Activated naive CD4-positive, alpha-beta T cell treated with anti-CD3 and anti-CD28 coated beads, Interleukin-2, amount 50 U/mL, for 24 hours (primary cell): ENCODE results near the gene RETREG1.
A peak's percentile ranks its signal among the peaks of the same experiment; 100 is the strongest.

Experiments used
- H3K27ac Mint-ChIP-seq: one replicate; pipeline ENCODE4 v1.8.0; 2021; ENCODE audit warnings: mild to moderate bottlenecking, mixed read lengths
- H3K27me3 Mint-ChIP-seq: one replicate; pipeline ENCODE4 v1.8.0; 2021; ENCODE audit warnings: mixed read lengths
- H3K36me3 Mint-ChIP-seq: one replicate; pipeline ENCODE4 v1.8.0; 2021; ENCODE audit warnings: mixed read lengths
- H3K4me1 Mint-ChIP-seq: one replicate; pipeline ENCODE4 v1.8.0; 2021; ENCODE audit warnings: mixed read lengths
- H3K4me3 Mint-ChIP-seq: one replicate; pipeline ENCODE4 v1.8.0; 2021; ENCODE audit warnings: mild to moderate bottlenecking, mixed read lengths
- H3K9me3 Mint-ChIP-seq: one replicate; pipeline ENCODE4 v1.8.0; 2021; ENCODE audit warnings: mixed read lengths

Gene RETREG1

DNA sequence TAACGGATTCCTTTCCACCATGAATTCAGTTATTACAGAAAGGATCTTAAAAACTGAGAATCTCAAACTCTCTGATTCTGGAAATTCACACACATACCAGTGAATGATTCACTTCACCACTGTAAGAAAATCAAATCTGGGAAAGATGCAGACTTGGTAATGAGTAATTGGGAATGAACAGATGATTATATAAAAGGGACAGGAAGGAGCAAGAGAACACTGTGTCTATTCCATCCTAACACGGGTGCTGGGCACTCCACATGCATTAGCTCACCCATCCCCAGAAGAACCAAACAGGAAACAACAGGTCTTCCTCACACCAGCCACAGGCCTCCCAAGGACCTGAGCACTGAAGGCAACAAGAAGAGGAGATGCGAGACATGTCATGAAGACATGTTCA lies 76.4 kb downstream of the RETREG1 start:
- no peak overlapping the region for H3K4me3 Mint-ChIP-seq
- peak overlapping the region; percentile 91 for H3K27ac Mint-ChIP-seq
- H3K27me3 Mint-ChIP-seq: no peaks in the 10 kb centered on the region
- H3K9me3 Mint-ChIP-seq: no peaks in the 10 kb centered on the region
- peaks cover 9% of the 10 kb centered on the region for H3K36me3 Mint-ChIP-seq
- peaks cover 90% of the 10 kb centered on the region for H3K4me1 Mint-ChIP-seq

DNA sequence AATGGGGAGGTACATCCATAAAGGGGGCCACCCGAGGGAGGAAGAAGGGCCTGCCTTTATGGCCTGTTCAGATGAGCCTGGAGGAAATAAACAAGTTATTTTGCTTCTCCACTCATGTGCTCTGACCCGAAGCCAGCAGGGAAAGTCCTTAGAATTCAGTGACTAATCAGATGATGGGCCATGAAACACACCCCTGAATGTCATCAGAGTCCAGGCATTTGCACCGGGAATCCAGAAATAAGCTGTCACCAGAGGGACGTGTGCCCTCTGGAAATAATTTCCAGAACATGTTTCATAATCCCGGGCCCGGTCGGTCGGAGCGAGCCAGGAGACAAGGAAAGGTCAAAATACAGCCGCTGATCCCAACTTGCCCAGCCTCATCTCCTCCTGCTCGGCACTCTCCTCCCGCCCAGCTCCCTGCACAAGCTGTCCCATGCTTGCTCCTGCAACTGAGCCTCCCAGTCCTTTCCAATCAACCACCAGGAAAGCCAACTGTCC lies 77.6 kb downstream of the RETREG1 start:
- H3K27ac Mint-ChIP-seq: no peak overlapping the region
- H3K4me1 Mint-ChIP-seq: peaks cover 89% of the 10 kb centered on the region
- peaks cover 13% of the 10 kb centered on the region for H3K36me3 Mint-ChIP-seq
- no peaks in the 10 kb centered on the region for H3K9me3 Mint-ChIP-seq
- H3K4me3 Mint-ChIP-seq: no peak overlapping the region
- H3K27me3 Mint-ChIP-seq: no peaks in the 10 kb centered on the region

DNA sequence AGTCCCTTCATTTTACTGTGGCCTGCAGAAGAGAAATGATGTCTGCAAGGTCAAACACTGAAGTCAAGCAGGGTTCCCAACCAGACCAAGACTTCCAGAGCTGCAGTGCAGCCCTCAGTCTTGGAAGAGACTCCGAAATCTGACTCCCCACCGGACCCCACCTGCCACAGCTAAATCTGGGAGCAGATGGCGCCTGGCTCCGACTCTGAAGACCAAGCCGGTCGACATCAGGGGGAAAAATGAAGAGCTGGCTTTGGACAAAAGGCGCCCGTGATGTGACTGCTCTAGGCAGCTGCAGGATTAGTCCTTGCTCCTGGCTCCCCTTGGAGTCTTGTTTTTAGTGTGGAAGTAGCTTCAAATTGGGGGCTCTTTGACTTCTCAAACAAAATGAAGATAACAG lies 78.8 kb downstream of the RETREG1 start:
- Mint-ChIP-seq H3K36me3 (peaks cover 14% of the 10 kb centered on the region), H3K4me3 (no peak overlapping the region), H3K27ac (peak overlapping the region; percentile 70), H3K9me3 (no peaks in the 10 kb centered on the region), H3K4me1 (peaks cover 86% of the 10 kb centered on the region), H3K27me3 (no peaks in the 10 kb centered on the region)

DNA sequence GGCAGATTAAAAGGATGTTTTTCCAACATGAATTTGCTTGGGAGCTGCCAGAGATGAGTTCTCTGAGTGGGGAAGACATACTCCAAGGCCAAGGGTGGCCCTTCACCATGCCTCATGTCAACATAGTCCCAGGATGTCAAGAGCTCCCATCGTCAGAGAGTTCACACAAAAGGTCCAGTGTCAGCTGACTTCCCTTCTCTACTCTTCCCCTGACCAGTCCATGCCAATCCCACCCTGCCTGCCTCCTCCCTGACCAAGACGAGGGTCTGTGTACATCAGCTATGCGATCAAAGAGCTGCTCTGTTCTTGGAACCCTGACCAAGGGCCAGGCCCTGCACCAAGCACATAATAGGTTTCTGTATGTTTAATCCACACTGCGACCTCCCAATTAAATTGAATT lies 80.0 kb downstream of the RETREG1 start:
- Mint-ChIP-seq H3K9me3 (no peaks in the 10 kb centered on the region), H3K27me3 (no peaks in the 10 kb centered on the region), H3K4me3 (no peak overlapping the region), H3K36me3 (peaks cover 14% of the 10 kb centered on the region), H3K4me1 (peaks cover 80% of the 10 kb centered on the region), H3K27ac (no peak overlapping the region)

DNA sequence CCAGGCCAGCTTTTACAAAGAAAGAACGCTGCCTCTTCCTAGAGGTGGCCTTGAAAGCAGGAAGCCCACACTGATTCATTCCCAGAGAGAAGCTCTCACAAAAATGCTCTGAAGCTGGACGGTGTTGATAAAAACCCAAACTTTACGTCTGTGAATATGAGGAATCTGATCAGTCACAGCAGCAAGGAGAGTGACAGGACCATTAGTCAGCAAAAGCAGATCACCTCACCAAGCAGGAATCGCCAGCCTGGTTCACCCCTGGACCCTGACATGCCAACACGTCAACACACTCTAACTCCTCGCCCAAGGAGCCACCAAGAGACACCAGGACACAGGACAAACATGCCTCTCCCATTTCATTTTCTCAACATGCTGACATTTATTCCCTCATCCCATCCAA lies 80.6 kb downstream of the RETREG1 start:
- peaks cover 79% of the 10 kb centered on the region for H3K4me1 Mint-ChIP-seq
- no peak overlapping the region for H3K27ac Mint-ChIP-seq
- H3K9me3 Mint-ChIP-seq: no peaks in the 10 kb centered on the region
- H3K27me3 Mint-ChIP-seq: no peaks in the 10 kb centered on the region
- peaks cover 14% of the 10 kb centered on the region for H3K36me3 Mint-ChIP-seq
- H3K4me3 Mint-ChIP-seq: no peak overlapping the region

DNA sequence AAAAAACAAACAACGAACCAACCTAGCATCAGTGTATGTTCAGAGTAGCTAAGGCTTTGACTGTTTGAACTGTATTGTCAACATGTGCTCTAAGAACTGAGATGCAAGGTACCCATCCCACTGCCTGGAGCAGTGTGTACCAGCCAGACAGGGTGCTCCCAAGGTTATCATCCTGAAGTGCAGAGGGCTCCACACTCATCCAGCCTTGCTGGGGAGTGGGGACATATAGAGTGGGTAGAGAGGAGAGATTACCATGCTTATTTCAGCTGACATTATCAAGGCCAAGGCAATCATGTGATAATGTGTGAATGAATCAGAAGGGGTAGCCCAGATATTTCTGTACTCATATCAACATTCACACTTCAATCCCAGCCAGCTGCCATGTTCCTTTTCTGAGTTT lies 82.5 kb downstream of the RETREG1 start:
- Mint-ChIP-seq H3K4me3 (no peak overlapping the region), H3K36me3 (peaks cover 15% of the 10 kb centered on the region), H3K27me3 (no peaks in the 10 kb centered on the region), H3K4me1 (peaks cover 74% of the 10 kb centered on the region), H3K27ac (peak overlapping the region; percentile 25), H3K9me3 (no peaks in the 10 kb centered on the region)

DNA sequence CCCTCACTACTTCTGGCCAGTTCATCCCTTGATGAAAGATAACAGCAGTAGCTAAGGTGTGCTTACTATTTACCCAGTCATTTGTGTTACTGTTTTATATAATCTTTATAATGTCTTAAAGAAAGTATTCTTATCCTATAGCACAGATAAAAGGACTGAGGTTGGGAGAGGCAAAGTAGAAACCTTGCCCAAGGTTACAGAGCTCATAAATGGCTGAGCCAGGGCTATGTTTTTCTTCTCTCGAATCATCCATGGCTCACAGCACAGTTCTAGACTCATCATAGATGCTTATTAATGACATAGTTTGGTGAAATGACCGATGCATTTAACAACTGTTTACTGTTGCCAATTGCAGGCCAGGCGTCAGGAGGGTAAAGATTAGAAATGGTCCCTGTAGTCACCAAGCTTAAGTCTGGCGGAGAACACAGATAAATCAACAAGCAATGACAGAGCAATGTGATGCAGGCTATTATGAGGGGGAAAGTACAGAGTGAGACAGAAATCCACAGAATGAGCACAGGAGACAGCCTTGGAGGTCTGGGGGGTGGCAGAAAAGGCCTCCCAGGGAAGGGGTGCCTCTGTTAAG lies 85.6 kb downstream of the RETREG1 start:
- Mint-ChIP-seq H3K4me3 (no peak overlapping the region), H3K9me3 (no peaks in the 10 kb centered on the region), H3K36me3 (peaks cover 15% of the 10 kb centered on the region), H3K27ac (peak overlapping the region; percentile 36), H3K27me3 (no peaks in the 10 kb centered on the region), H3K4me1 (peaks cover 66% of the 10 kb centered on the region)

DNA sequence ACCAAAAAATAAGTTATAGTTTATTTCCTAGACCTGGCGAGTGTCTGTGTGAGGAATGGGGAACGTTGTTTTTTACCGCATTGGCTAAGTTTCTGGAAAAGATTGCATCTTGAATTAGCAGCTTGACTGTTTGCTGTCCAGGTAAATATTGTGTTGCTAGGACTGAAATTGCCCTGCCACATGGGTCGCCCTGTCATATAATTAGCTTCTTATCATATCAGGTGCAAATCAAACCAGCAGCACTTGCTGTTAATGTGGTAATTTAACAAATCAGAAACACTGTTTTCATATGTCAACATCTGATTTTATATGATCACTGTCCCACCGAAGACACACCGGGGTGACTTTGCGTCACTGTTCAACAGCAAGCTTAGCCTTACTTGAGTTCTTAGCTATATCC lies 87.5 kb downstream of the RETREG1 start:
- Mint-ChIP-seq H3K36me3 (peaks cover 15% of the 10 kb centered on the region), H3K27ac (no peak overlapping the region), H3K4me1 (peaks cover 68% of the 10 kb centered on the region), H3K9me3 (no peaks in the 10 kb centered on the region), H3K4me3 (no peak overlapping the region), H3K27me3 (no peaks in the 10 kb centered on the region)

DNA sequence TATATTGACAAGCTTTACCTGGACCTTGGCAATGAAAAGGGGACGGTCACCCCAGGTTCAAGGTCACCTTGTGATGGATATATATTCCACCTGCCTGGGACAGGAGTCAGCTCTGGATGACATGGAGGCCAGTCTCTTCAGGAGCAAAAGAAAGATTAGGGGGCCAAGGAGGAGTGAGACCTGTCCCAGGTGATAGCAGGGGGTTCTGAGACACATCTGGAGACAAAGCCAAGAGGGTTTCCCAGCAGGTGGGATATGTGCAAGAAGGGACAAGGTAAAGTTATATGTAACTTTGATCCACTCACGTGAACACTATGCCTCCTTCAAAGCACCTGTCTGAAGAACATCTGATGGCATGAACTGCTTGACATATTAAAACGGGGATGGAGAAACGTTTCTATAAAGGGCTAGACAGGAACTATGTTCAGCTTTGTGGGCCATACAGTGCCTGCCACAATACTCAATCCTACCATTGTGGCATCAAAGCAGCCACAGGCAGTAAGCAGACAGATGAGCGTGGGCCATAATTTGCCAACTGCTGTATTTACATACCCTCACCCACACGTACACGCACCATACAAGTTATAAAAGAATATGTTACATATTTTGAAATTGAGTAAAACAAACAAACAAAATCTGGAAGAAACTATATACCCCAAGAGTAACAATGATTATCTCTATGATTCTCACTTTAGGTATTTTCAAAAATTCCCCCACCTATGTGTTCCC lies 88.3 kb downstream of the RETREG1 start:
- H3K4me1 Mint-ChIP-seq: peaks cover 72% of the 10 kb centered on the region

DNA sequence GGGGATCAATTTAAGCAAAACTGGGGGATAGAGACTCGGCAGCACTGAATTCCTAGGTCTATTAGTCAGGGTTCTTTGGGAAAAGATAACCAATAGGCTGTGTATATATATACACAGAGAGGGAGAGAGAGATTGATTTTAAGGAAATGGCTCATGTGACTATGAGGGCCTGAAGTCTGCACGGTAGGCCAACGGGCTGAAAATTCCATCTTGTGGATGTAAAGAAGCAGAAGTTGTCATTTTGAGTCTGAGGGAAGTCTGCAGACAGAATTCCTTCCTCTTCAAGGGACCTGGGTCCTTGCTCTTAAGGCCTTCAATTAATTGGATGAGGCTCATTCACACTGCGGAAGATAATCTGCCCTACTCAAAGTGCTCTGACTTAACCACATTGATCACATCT lies 91.1 kb downstream of the RETREG1 start:
- H3K27ac Mint-ChIP-seq: peak overlapping the region; percentile 78
- peaks cover 15% of the 10 kb centered on the region for H3K36me3 Mint-ChIP-seq
- H3K4me3 Mint-ChIP-seq: no peak overlapping the region
- peaks cover 78% of the 10 kb centered on the region for H3K4me1 Mint-ChIP-seq
- no peaks in the 10 kb centered on the region for H3K9me3 Mint-ChIP-seq
- H3K27me3 Mint-ChIP-seq: no peaks in the 10 kb centered on the region

More for the DNA sequence above, 88.3 kb downstream of the RETREG1 start:
- H3K36me3 Mint-ChIP-seq: peaks cover 16% of the 10 kb centered on the region
- H3K27ac Mint-ChIP-seq: no peak overlapping the region
- H3K27me3 Mint-ChIP-seq: no peaks in the 10 kb centered on the region
- H3K4me3 Mint-ChIP-seq: no peak overlapping the region
- H3K9me3 Mint-ChIP-seq: no peaks in the 10 kb centered on the region

DNA sequence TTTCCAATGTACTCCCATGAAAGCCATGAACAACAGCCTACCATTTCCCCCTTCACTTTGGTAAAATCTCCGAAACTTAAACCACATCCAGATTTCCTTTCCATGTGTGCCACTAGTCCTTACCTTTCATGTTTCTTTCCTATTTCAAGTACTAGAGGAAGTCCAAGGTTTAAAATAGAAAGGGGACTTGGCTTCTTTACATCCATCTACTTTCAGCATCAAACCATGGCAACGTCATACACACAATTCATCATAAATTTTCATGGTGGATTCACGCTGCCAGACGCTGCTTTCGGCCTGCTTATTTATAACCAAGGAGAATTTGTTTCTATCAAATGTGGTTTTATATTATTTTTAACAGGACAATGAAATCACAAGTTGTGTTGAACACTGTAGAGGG lies 92.5 kb downstream of the RETREG1 start:
- Mint-ChIP-seq H3K36me3 (peaks cover 15% of the 10 kb centered on the region), H3K27me3 (no peaks in the 10 kb centered on the region), H3K27ac (no peak overlapping the region), H3K4me3 (no peak overlapping the region), H3K9me3 (no peaks in the 10 kb centered on the region), H3K4me1 (peaks cover 78% of the 10 kb centered on the region)

DNA sequence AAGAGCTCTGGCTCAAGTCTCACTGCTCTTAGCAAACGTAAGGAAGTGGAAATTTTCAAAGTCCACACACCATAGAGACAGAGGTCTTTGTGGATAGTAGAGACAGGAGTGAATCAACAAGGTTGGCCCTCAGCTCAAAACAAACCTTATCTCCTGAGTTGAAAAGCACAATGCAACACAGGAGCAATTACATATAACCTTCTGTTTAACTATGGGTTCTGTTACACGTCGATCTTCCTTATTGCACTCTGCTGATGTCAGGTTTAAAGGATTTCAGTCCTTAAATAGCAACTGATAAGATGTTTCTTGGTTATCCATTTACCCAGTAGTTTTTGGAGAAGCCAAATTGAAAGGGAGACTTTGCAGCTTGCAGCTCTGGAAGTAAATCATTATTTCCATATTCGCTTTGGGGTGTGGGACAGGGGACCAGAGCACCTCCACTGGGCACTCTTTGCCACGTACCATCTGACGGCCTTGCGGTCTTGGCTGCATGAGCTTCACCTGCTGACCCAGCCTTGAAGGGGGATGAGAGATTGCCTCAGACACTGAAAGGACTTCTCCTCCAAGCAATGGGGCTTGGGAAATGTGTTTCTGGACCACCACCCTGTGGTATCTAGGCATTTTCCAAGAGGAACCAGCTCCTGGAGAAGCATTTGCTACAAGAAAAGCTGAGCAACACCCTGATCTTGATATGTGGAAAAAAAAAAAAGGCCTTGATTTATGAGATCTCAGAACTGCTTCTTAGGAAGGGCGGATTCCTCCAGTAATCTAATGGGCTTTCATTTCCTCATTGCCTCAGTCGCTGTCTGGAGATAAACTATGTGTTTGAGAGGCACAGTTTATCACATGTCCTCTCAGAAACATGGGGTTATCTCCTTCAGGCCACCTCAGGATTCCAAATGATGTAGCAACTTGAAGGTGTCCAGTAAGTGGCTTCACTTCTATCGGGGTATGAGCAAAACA lies 95.0 kb downstream of the RETREG1 start:
- peaks cover 10% of the 10 kb centered on the region for H3K36me3 Mint-ChIP-seq
- H3K27ac Mint-ChIP-seq: peak overlapping the region; percentile 88
- peaks cover 77% of the 10 kb centered on the region for H3K4me1 Mint-ChIP-seq
- H3K27me3 Mint-ChIP-seq: no peaks in the 10 kb centered on the region
- no peaks in the 10 kb centered on the region for H3K9me3 Mint-ChIP-seq
- H3K4me3 Mint-ChIP-seq: no peak overlapping the region

DNA sequence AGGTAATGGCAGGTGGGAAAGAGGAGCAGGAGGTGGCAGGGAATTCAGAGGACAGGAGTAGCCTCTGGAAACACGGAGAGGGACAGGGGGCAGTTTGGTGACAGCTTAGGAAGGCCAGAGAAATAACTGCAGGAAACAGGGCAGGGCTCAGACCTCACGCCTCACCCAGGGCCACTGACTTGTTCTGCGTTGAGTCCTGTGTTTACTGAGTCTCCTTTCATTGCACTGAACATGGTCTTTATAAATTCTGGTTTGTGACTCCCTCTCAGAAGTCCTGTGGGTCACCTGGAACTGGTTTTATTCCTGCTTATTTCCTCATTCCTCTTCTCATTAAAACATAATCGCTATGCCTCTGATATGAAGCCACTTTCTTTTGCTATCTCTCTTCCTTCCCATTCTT lies 96.0 kb downstream of the RETREG1 start:
- Mint-ChIP-seq H3K36me3 (peaks cover 8% of the 10 kb centered on the region), H3K9me3 (no peaks in the 10 kb centered on the region), H3K4me1 (peaks cover 79% of the 10 kb centered on the region), H3K27ac (peak overlapping the region; percentile 84), H3K27me3 (no peaks in the 10 kb centered on the region), H3K4me3 (no peak overlapping the region)

DNA sequence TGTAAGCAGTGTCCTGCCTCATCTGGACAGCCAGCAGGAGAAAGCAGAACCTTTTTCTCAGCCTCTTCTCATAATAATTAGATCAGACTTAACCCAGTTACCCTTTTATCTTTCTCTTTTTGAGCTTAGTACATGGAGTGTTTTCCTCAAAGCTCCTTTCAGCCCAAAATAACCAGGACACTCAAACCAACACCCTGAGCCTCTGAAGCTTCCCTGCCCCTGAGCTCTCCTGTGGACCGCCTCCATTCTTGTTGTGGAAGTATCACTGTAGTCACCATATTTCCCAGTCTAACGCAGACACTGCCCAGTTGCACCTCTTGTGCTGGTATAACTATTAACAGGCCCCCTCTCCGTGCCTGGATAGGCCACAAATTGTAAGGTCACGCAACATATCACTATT lies 97.4 kb downstream of the RETREG1 start:
- Mint-ChIP-seq H3K36me3 (peaks cover 6% of the 10 kb centered on the region), H3K4me3 (no peak overlapping the region), H3K27ac (no peak overlapping the region), H3K4me1 (peaks cover 77% of the 10 kb centered on the region), H3K9me3 (no peaks in the 10 kb centered on the region), H3K27me3 (no peaks in the 10 kb centered on the region)

DNA sequence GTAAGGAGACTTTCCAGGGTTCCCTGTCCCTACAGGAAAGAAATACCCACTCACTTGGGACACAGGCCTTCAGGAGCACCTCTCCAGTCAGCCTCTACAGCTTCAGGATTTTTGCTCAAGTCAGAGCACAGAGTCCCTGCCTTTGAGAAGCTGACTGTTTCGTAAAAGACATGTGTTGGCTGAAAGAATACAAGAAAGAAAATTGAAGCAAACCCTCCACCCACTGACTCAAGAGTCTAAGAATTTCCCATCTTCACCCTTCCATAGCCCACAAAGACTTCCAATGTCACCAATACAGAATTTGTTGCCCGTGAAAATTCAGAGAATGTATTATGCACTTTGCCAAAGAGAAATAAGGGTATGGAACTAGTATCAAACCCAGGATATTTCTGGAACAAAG lies 98.2 kb downstream of the RETREG1 start:
- Mint-ChIP-seq H3K27ac (no peak overlapping the region), H3K4me3 (no peak overlapping the region), H3K27me3 (no peaks in the 10 kb centered on the region), H3K9me3 (no peaks in the 10 kb centered on the region), H3K36me3 (no peaks in the 10 kb centered on the region), H3K4me1 (peaks cover 69% of the 10 kb centered on the region)

DNA sequence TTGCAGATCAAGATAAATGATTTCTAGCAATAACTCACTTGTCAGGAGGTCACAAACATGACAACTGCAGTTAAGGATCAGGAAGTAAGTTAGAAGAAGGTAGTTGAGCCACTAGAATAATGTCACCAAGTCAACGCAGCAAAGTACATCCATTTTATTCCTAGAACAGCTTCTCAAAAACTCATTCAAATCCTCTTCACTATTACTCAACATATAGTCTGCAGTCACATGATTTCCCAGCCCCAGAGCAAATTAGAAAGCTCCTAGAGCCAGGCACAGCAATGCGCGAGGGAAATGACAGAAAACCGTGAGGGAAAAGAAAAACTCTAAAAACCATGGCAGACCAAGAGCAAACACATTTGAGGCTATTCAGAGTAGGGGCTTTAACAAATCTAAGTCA lies 101.3 kb downstream of the RETREG1 start:
- Mint-ChIP-seq H3K27ac (peak overlapping the region; percentile 71), H3K4me3 (no peak overlapping the region), H3K27me3 (no peaks in the 10 kb centered on the region), H3K4me1 (peaks cover 65% of the 10 kb centered on the region), H3K9me3 (no peaks in the 10 kb centered on the region), H3K36me3 (peaks cover 9% of the 10 kb centered on the region)
